HG02763 (cell line): ENCODE data around the gene TLX1.

Source experiments
- ATAC-seq: cut with Tn5 transposase; IDR thresholded peaks from one replicate; pipeline ENCODE4 v1.9.1; 2021; ENCODE audit warnings: mild to moderate bottlenecking, moderate library complexity; ENCODE audit not compliant: unreplicated experiment

TLX1 gene

DNA sequence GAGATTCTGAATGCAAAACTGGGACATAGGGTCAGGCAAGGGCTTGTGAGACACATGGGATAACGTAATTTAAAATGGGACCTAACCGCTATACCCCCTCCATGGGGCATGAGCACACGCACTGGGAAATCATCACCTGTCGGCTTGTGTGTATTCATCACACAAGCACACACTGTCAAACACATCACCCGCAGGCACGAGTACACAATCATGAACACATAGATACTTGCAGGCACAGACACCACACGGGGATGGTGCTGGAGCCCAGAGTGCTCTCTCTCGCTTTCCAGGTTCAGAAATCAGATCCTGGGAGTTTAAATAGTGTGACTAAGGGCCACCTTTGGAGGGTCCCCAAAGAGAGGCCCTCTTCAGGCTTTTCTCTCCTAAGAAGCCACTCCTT lies 19.6 kb upstream of the TLX1 start:
- no peak for ATAC-seq

DNA sequence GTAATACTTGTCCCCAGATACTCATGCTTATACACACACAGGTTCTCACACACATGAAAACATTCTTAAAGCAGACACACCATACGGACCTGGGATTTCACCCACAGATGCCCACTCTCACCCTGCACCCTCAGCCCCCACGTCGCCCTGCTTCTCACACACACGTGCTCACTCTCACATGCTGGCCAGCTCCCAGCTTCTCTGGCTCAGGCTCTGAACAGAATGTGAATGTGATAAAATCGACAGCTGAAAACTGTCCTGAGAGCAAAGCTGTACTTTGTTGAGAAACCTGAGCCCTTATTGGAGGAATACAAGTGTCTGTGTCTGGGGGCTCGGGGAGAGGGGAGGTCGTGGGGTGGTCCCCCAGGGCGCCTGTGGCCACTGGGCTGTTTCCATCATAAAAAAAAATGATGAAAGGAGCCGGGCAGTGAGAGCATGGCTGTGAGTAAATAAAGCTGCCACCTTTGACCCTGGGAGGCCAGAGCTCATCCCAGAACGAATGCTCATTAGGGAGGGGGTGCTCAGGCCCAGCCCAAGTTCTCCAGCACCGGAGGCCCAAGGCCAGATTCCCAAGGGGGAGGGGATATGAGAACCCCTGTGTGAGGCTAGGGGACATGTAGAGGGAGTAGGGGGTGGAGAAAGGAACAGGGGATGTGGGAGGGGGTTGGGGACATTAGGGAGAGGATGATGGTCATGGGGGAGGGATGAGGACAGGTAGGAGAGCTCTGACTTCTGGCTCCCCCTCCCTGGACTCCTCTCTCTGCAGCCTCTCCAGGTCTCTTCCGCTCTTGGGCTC lies 18.1 kb upstream of the TLX1 start:
- no peak for ATAC-seq

DNA sequence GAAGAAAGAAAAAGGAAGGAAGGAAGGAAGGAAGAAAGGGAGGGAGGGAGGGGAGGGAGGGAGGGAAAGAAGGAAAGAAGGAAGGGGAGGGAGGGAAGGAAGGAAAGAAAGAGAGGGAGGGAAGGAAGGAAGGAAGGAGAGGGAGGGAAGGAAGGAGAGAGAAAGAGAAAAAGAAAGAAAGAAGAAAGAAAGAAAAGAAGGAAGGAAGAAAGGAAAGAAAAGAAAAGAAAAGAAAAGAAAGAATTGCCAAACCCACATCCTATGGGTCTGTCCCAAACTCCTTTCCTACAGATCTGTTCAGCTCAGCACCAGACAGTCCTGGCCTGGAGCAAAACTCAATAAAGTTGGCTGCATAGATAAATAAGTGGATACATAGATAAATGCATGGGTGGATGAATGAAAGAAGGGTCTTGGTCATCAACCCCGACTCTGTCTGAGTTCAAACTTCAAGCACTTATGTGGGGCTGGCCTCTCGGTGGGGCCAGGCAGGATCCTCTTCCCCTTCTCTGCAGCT lies 17.2 kb upstream of the TLX1 start:
- no peak for ATAC-seq

DNA sequence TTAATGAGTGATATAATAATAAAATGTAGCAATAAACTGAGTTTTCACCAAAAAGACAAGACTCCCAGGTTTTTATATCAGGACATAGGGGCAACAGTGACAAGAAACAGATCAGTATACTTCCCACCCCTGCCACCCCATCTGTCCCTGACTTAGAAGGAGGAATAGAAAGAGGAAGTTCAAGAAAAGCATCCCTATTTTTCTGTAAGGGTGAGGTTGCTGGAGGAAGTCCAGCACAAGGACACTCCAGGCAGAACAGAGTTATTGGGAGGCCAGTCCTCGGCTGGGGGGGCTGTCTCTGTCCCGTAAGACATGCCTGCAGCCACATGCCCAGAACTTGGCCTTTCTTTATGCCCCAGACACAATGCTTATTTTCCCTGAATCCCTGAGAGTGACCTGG lies 16.5 kb upstream of the TLX1 start:
- ATAC-seq, result no peak

DNA sequence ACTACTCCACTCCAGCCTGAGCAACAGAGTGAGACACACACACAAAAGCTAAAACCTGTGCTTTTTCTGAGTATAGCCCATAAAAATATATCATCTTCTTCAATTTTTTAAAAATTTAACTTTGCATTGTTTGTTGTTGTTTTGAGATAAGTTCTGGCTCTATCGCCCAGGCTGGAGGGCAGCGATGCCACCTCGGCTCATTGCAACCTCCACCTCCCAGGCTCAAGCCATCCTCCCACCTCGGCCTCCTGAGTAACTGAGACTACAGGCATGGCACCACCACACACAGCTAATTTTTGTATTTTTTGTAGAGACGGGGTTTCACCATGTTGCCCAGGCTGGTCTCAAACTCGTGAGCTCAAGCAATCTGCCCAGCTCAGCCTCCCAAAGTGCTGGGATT lies 14.3 kb upstream of the TLX1 start:
- no peak for ATAC-seq

DNA sequence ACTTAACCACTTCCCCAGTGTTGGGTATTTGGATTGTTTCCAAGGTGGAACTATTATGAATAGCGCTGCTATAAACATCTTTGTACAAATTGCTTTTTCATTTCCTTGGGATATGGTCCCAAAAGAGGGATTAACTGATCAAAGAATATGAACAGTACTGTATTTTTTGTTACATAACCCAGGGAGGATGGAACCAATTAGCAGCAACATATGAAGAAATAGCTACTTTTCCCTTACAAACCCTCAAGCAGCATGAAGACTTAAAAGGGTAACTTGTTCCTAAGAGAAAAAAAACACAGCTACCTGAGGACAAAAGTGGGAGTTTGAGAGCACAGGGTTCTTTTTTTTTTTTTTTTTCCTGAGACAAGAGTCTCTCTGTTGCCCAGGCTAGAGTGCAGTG lies 13.1 kb upstream of the TLX1 start:
- ATAC-seq, result no peak

DNA sequence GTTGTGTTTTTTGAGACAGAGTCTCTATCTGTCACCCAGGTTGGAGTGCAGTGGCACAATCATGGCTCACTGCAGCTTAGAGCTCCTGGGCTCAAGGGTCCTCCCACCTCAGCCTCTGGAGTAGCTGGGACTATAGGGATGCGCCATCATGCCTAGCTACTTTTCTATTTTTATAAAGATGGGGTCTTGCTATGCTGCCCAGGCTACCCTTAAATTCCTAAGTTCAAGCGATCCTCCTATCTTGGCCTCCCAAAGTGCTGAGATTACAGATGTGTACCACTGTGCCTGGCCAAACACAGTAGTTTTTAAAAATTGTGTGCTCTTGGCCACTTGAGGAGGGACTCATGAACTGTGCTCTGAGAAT lies 10.6 kb upstream of the TLX1 start:
- ATAC-seq, result no peak

DNA sequence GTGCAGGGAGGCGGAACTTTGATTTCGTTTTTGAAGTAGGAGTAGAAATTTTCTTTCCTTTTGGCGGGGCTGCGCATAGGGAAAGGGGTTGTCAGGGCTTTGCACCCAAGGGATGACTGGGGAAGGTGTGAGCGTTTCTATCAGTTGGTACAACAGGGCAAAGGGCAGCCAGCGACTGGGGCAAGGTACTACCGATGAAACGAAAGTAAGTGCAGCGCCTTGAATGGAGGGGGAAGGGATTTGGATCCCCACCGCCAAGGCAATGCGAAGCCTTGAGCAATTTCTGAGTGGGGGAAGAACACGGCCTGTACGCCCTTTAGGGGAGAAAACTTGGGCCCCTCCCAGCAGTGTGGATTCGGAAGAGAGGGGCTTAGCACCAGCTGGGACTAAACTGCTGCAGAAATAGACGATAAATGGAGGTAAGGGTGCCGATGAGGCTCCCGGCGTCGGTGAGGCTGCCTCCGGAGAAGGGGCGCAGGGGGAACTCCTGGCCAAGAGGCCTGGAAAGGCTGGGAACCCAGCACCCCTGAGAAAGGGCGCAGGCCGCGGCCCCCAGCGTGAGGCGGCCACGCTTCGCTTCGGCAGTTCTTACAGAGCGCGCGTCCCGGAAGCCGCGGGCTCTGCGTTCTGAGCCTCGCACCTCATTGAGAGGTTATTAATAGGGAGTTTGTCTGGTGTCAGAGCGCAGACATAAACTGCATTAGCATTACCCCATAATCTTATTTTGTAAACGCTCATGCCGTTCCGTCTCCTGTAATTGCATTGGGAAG lies 10.0 kb upstream of the TLX1 start:
- ATAC-seq, result no peak

DNA sequence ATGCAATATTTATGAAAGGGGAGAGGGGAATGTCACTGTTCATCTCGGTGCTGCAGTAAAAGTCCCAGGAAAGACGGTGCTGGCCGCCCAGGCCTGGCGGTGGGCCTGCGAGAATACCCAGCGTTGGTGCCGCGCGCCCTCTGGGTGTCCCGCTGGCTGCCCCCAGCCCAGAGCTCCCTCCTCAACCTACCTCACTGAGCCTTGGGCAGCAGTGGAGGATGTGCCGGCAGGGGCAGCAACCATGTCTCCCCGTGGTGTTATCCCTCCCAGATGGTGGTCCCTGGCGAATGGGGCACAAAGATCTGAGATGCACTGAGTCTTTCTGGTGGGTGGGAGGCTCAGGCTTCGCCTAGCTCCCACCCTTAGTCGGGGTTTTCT lies 9.5 kb upstream of the TLX1 start:
- ATAC-seq, result no peak

DNA sequence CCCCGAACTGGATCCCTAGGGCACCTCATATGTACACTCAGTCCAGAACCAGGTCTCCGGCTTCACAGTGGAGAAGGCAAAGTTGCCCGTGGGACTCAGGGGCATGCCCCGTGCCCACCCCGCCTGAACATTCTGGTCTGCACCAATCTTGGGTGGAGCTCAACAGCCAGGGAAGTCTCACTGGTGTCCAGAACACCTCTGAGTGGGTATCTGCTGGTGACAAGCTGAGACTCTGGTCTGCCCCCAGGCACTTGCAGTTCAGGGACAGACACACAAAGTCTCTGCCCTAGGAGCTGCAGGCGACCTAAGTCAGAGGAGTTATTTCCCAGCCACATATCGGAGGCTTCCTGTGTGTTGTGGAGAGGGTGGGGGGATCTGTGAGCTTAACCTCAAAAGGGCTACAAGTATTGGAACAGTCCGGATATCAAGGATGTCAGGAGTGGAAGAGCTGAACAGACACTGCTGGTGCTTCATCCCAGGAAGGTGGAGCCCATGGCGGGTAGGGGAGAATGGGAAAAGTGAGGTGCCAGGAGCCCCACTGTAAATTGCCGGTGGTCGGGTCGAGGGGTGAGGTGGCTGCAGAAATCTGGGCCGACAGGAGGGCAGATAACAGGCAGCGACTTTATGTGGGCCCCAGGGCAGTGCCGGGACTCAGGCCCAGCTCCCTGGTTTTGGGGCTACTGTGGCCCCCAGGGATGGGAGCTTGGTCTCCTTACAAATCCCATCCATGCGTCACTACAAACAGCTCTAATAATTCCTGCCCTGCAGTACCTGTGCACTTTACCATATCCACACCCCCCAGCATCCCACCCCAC lies 8.6 kb upstream of the TLX1 start:
- ATAC-seq, result no peak

DNA sequence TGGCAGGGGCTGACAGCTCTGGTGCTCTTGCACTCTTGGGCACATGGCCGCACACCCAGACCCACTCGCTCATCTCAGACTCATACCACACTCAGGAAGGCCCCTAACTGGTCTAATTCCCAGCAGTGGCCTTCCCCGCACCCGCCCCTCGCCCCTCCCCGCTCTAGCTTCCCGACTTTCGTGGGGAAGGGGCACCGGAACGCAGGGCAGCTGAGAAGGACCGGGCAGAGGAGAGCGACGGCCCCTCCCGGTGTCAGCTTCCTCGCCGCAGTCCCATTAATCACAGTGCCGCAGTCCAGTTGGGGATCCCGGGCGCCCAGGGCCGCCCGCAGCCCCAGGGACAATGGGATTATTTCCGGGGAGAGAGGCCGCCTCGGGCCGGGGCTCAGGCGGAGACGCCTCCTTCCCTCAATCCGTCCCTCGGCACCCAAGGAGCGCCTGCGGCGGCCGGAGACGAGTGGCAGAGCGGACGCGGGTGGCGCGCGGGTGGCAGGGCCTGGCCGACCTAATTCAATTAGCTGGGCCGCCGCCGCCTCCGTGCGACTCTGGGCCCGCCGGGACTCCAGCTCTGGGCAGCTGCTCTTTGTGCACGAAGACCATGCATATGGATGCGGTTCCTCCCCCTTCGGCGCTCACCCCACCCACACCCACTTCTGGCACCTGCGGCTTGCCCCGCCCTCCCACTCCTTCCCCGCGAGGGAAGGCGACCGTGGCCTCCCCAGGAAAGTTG lies 7.8 kb upstream of the TLX1 start:
- ATAC-seq, result no peak

DNA sequence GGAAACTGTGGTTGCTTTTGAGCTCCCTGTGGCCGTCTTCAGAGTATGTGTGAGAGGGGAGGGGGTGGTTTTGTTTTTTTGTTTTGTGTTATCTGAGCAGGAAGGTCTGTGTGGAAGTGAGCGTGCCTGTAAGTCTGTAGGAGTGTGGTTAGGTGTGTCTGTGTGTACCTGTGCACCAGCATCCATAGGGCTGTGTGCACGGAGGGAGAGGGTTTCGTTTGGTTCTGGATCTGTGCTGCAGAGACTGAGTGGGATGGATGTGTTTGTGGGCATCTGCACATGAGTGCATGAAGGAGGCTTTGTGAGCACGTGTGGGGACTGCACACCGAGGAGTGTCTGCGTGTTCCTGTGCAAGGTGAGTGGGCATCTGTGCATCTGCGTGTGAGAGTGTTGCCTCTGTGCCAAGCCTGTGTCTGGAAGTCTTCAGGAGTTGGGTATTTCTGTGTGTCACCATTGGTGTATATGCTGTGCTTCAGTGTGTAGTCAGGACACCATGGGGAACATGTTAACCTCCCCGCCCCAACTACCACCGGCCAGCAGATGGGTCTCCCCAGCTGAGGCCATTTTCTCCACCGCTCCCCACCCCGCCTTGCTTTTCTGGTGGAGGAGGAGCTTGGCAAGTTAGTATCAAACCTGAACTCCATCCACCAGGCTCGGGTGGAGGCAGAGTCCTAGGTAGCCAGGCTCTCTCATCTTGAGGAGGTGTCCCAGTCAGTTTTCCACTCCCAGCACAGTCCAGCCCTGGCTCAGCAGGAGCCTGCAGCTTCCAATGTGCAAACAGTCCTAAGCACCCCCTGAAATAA lies 7.1 kb upstream of the TLX1 start:
- no peak for ATAC-seq

DNA sequence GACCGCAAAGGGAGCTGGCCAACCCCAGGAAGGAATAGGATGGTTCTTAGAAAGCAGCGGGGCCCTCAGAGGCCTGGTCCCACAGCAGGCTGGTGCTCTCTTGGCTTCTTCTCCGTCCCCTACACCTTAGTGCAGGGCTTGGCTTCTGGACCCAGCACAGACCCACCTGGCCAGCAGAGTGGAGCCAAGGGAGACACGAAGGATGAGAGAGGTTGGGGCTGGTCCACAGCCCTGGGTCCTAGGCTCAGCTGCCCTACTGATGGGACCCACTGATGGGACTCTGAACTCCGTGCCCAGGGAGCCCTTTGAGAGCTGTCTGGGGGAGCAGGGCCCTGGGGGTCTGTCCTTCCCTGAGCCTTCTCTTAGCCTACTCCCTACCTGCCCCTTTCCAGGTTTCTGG lies 6.2 kb upstream of the TLX1 start:
- ATAC-seq, result no peak

DNA sequence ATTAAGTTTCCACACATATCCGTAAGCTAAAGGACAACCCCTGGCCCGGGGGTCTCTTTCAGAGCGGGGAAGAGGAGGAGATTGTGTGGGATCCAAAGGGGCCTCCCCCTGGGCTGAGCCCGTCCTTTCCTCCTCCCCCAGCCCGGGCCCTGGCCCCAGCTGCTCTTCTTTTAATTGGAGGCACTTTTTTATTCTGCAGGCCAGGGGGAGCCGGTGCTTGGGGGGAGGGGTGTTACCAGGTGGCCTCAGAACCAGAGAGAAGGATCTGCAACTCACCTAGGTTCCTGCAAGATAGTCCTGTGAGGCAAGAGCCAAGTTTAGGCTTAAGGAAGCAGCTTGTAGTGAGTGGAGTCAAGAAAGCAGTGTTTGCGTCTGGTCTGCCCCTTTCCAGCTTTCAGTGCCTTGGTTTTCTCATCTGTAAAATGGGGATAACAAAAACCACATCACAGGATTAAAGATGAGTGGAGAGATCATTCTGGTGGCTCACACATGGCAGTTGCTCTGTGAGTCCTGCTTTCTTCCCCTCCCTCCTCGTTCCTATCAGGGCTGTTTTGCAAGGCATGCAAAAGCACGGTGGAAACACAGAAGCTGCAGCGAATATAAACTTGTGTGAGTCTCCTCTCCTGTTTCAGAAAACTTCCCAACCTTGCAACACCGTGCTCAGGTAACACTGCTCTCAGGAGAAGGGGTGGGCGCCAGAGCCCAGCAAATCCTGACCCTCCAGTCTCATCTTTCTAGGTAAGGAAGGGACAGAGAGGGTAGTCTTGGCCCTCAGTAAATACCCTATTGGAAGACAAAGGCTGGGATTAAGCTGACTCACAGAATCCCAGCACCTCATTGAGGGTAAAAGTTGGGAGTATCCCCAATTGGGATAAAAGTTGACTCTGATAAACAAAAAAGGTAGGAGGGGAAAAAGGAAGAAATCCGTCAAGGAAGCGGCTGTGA lies 4.1 kb upstream of the TLX1 start:
- ATAC-seq, result no peak

DNA sequence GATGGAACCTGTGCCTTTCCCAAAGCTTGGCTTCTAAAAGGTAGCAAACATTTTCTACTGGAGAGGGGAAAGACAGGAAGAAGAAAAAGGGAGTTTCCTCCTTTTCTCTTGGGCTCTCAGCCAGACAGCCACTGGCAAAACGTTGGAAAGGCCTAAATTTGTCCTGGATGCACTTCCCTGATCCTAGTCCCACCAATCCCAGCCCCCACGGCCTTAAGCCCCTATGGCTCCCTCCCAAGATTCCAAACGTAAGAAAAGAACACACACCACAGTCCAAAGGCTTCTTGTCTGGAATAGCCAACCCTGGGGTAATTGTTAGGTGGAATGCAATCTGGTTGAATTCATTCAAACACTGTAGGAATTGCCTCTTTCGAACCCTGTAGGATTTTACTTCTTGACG lies 959 bp upstream of the TLX1 start:
- no peak for ATAC-seq

DNA sequence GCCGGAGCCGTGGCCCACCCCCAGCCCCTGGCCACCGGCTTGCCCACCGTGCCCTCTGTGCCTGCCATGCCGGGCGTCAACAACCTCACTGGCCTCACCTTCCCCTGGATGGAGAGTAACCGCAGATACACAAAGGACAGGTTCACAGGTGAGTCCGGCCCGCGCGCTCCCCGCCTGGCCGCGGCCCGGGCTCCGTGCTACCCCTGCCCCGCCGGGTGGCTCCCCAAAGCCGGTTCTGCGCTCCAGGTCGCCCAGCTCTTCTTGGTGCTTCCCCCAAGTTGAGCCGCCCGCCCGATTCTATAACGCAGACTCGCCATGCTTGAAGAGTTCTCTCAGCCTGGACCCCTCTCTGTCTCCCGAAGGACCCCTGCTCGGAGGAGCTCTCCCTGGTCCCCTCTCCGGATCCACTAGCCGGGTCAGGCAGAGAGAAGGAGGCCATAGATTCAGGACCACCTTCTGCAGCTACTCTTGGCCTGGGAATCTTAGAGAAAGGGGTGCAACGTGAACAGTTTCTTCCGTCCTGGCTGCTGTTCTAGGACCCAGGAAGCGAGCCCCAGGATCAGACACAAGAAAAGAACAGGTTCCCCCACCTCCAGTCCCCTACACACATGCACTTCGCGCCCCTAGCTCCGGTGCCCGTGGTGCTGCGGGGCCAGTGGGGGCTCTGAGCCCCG lies 999 bp downstream of the TLX1 start:
- no peak for ATAC-seq

DNA sequence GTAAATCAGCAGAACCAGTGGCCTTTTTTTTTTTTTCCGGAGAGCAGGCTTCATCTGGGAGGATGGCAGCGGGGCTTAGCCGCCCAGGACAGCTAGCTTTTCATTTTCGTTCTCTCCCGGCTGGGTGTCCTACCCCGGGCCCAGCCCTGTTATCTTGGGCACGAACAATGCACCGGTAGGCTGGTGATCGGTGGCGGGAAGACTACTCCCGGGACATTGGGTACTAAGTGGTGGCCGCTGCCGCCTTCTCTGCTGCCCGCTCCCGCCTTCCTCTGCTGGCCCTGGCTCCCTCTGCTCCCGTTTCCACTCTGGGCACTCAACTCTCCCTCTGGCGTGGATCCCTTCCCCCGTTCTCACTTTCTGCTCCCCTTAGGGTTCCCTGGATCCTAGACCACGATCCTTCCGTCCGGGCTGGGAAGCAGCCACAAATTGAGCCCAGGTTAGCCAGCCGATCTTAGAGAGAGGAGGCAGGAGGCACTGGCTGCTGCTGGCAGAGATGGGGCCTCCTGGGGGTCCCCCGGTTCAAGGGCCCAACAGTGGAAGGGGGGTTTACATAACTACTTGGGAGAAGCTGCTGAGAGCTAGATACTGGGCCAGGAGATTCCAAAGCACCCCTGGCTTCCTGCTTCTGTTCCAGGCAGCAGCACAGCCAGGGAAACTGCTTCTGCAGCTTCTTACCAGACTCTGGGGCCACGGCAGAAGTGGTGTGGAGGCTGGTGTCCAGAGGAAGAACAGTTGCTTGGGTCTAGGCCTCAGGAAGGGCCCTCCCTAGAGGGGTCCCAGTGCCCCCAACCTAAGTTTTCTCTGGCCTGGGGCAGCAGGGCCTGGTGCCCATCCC lies 1.8 kb downstream of the TLX1 start:
- ATAC-seq, result no peak
